ENCODE data around the gene FITM2.

GRCh38 chr20:44302026-44302669, 8.9 kb downstream of the FITM2 start:
- no peak for TF ChIP-seq CTCF (IDR thresholded peaks at IDR 0.05; ENCODE audit: low read depth, low read length)
- no peak for TF ChIP-seq POLR2A (IDR thresholded peaks at IDR 0.05; ENCODE audit: extremely low read depth, insufficient read length)
- TF ChIP-seq MAX (IDR thresholded peaks at IDR 0.05; ENCODE audit: low read depth, low read length), result no peak

All from NB4 (cell line).